HG02759 (cell line): ENCODE data around the gene CLCN2.

Source experiments
- ATAC-seq: cut with Tn5 transposase; IDR thresholded peaks from one replicate; pipeline ENCODE4 v1.9.1; 2021; ENCODE audit warnings: mild to moderate bottlenecking, moderate library complexity; ENCODE audit not compliant: unreplicated experiment

Gene CLCN2

DNA sequence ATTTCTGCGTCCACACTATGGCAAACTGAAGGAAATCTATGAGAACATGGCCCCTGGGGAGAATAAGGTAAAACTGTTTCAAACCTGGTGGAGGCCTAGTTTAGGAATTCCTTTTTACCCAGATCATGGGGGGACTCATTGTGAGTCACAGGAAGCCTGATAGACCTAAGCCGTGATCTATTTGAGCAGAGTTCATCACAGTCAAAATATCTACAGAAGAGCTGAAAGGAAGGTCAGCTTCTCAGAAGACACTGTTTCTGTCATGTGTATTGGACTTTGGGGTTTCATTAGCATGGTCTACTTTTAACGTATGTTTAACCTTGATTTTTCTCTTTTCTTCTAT lies 61.1 kb downstream of the CLCN2 start:
- no peak for ATAC-seq

DNA sequence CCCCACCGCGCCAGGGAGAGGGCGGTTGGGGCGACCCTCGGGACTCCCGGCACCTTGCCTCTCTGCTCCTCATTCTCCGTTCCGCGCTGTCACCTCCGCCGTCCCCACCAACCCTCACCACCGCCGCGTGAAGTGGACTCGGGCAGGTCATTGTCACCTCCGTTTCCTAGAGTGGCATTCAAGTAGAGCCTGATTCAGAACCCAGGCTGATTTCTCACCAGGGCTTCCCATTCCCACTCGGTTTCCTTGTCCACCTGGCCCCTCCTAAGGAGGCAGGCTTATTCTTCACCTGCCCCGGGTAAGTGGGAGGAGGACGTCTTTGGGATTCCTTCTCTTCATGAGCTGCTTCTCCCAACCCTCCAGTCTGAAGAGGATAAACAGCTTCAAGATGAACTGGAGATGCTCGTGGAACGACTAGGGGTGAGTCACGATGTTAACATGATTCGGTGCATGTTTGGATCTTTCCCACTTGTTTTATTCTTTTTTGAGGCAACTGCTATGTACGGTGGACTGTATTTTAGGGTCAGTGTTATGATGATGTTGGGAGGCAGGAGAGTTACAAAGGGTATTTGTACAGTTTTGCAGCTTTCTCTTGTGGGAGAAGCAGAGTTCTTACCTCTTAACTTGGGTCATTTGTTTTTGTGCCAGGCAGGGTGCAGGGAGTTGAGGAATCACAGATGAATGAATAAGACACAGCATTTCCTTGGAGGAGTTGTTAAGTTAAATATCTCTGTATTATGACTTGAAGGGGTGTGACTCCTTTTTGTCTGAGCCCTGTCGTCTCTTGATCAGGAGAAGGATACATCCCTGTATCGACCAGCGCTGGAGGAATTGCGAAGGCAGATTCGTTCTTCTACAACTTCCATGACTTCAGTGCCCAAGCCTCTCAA lies 61.7 kb downstream of the CLCN2 start:
- no peak for ATAC-seq

DNA sequence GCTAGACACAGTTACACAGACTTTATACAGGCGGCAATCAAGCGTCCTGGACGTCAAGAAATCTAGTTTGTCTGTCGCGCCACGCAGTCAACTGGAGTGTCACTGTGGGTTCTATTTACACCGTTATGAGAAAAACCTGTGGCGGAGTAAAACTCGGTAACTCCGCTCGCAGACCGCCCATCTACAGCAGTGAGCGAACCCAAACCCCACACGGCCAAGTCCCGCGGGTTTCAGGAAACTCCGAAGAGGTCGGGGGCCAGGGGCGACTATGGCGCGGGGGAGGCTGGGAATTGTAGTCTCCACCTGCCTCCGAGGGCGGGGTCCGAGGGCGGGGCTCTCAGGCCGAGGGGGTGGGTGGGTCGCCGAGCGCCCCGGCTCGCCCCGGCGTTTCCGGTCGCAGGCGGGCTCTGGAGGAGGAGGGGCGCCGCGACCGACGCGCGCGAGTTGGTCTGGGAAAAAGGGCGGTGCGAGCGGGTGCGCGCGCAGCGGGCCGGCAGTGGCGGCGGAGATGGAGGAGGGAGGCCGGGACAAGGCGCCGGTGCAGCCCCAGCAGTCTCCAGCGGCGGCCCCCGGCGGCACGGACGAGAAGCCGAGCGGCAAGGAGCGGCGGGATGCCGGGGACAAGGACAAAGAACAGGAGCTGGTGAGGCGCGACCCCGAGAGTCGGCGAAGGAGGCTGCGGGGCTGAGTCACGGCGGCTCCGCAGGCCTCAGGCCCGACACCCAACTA lies 62.5 kb downstream of the CLCN2 start, which contains the start of gene PSMD2:
Gene PSMD2, plus strand, starts transcription at position 483 of the 729 bp plus-strand sequence. Its CDS starts 26 bp downstream, at position 509.
- peak; percentile 95 for ATAC-seq

DNA sequence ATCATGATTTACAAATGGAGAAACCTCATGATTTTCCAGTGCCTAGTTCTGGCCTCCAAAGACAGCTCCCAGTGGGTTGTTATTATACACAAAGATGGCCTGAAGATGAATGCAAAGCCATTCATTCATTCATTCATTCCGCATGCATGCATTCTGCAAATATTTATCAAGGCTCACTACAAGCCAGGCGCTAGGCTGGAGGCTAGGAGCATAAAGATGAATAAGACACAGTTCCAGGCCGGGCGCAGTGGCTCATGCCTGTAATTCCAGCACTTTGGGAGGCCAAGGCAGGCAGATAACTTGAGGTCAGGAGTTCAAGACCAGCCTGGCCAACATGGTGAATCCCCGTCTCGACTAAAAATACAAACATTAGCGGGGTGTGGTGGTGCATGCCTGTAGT lies 64.8 kb downstream of the CLCN2 start:
- ATAC-seq: no peak
